ENCODE results near the gene PRMT1.

PRMT1 gene

DNA sequence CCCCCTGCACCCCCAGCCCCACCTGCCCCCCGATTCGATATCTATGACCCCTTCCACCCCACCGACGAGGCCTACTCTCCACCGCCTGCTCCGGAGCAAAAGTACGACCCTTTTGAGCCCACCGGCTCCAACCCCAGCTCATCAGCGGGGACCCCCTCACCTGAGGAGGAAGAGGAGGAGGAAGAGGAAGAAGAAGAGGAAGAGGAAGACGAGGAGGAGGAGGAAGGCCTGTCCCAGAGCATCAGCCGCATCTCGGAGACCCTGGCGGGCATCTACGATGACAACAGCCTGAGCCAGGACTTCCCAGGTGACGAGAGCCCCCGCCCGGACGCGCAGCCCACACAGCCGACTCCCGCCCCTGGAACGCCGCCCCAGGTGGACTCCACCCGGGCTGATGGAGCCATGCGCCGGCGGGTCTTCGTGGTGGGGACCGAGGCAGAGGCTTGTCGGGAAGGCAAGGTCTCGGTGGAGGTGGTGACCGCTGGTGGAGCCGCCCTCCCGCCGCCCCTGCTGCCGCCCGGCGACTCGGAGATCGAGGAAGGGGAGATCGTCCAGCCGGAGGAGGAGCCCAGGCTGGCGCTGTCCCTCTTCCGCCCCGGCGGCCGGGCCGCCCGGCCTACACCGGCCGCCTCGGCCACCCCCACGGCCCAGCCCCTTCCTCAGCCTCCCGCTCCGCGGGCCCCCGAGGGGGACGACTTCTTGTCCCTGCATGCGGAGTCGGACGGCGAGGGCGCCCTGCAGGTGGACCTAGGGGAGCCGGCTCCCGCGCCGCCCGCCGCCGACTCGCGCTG, 25.8 kb upstream of the PRMT1 start:
- FAIRE-seq, result no peak
- no peak for DNase-seq (ENCODE audit: insufficient read length, low spot score)

DNA sequence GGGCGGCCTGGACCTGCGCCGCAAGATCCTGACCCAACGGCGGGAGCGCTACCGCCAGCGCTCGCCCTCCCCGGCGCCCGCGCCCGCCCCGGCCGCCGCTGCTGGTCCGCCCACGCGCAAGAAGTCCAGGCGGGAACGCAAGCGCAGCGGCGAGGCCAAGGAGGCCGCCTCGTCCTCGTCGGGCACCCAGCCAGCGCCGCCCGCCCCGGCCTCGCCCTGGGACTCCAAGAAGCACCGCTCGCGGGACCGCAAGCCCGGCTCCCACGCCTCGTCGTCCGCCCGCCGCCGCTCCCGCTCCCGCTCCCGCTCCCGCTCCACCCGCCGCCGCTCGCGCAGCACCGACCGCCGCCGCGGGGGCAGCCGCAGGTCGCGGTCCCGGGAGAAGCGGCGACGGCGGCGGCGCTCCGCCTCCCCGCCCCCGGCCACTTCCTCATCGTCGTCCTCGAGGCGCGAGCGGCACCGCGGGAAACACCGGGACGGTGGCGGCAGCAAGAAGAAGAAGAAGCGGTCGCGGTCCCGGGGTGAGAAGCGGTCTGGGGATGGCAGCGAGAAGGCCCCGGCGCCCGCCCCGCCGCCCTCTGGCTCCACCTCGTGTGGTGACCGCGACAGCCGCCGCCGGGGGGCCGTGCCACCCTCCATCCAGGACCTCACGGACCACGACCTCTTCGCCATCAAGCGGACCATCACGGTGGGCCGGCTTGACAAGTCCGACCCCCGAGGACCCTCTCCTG, 25.1 kb upstream of the PRMT1 start:
- FAIRE-seq, result no peak
- no peak for DNase-seq (ENCODE audit: insufficient read length, low spot score)

DNA sequence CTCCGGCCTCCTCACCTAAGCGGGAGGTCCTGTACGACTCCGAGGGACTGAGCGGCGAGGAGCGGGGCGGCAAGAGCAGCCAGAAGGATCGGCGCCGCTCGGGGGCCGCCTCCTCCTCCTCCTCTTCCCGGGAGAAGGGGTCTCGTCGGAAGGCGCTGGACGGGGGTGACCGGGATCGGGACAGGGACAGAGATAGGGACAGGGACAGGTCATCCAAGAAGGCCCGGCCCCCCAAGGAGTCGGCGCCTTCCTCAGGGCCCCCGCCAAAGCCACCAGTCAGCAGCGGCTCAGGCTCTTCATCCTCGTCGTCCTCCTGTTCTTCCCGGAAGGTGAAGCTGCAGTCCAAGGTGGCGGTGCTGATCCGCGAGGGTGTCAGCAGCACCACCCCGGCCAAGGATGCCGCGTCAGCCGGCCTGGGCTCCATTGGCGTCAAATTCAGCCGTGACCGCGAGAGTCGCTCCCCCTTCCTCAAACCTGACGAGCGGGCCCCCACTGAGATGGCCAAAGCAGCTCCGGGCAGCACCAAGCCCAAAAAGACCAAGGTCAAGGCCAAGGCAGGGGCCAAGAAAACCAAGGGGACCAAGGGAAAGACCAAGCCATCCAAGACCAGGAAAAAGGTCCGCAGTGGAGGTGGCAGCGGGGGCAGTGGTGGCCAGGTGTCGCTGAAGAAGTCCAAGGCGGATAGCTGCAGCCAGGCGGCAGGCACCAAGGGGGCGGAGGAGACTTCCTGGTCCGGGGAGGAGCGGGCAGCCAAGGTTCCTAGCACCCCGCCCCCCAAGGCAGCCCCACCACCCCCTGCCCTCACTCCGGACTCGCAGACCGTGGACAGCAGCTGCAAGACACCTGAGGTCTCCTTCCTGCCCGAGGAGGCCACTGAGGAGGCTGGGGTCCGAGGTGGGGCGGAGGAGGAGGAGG, 24.3 kb upstream of the PRMT1 start:
- FAIRE-seq (no peak), DNase-seq (ENCODE audit: insufficient read length, low spot score) (no peak)

DNA sequence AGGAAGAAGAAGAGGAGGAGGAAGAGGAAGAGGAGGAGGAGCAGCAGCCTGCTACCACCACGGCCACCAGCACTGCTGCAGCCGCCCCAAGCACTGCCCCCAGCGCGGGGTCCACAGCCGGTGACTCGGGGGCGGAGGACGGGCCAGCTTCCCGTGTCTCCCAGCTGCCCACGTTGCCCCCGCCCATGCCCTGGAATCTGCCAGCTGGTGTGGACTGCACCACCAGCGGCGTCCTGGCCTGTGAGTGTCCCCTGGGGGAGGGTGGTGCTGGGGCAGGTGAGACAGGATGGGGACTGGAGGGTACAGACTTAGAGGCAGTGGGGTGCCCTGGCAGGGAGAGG, 23.6 kb upstream of the PRMT1 start:
- no peak for FAIRE-seq
- no peak for DNase-seq (ENCODE audit: insufficient read length, low spot score)

DNA sequence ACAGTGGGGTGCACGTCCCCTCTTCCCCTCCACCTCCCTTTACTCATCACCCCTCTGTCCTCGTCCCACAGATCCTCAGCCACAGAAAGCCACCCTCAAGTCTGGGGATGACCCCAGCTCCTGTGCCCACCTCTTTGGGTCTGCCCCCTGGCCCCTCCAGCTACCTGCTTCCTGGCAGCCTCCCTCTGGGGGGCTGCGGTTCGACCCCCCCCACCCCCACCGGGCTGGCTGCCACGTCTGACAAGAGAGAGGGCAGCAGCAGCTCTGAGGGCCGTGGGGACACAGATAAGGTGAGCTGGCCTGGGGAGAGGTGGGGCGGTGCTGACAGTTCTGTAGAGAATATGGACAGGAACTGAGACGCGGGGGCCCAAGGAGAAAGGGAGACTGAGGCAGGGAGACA, 22.5 kb upstream of the PRMT1 start:
- DNase-seq (ENCODE audit: insufficient read length, low spot score) (no peak), FAIRE-seq (no peak)

DNA sequence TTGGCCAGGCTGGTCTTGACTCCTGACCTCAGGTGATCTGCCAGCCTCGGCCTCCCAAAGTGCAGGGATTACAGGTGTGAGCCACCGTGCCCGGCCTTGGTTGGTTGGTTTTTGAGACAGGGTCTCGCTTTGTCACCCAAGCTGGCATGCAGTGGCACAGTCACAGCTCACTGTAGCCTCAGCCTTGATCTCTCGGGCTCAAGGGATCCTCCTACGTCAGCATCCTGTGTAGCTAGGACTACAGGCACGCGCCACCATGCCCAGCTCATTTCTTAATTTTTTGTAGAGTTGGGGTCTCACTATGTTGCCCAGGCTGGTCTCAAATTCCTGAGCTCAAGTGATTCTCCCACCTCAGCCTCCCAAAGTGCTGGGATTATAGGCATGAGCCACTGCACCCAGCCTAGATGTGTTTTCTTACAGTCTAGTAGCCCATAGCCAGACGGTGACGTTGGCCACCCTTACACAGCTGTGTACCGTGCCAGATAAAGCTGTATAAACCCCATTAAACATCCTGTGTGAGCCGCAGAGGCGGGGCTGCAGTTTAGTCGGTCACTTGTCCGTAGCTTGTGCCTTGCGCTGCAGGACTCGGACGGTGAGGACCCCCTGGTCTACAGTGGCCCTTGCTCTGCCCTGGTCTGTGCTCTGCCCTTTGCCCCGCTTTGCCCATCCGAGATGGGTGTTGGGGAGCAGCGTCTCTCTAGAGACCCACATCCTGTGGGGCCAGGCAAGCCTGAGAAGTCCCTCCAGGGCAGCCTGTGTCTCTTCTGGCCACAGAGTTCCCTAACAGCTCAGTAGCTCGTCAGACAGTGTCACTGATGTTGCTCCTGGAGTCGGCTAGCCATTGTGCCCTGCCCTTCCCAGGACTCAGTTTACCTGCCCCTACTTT, 21.3 kb upstream of the PRMT1 start:
- DNase-seq (ENCODE audit: insufficient read length, low spot score), result no peak
- no peak for FAIRE-seq

DNA sequence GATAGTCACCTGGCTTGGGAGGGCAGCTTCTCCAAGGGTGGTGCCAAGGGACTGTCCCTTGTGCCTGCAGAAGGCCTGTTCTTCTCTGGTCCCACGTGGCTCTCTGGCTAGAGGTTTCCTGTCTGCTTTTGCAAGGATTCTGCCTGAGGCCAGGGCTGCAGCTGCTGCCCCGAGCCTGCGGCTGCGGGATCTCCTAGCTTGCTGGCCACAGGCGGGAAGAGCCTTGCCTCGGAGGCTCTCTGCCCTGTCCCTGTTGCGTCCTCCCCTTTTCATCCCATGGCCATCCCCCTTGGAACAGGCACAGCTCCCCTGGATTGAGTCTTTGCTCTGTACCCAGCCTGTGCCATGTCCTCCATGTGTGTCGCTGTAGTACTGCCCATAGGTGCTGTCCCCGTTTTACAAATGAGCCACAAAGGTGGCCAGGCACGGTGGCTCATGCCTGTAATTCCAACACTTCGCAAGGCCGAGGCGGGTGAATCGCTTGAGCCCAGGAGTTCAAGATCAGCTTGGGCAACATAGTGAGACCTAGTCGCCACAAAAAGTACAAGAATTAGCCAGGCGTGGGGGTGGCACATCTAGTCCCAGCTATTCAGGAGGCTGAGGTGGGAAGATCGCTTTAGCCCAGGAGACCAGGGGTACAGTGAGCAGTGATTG, 20.5 kb upstream of the PRMT1 start:
- DNase-seq (ENCODE audit: insufficient read length, low spot score) (no peak), FAIRE-seq (no peak)

DNA sequence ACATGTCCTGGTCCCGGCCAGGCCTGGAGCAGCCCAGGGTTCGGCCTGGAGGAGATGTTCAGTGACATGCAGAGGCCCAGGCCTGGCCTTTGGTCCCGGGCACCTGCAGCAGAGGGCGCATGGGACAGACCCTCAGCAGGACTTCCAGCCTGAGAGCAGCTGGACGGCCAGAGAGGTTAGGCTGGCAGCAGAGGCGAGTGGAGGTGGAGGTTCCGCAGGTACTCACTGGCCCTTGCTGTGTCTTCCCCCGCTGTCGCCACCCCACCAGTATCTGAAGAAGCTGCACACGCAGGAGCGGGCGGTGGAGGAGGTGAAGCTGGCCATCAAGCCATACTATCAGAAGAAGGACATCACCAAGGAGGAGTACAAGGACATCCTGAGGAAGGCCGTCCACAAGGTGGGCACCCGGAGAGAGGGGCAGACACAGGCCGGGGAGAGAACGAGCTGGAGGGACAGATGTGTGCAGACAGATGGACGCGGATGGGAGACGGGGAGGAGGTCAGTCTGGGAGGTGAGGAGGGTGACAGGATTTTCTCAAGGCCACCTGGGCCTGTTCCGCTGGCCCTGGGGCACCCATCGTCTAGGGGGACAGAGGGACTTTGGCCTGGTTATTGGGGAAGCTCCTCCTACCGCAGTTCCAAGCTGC, 19.5 kb upstream of the PRMT1 start:
- FAIRE-seq (no peak), DNase-seq (ENCODE audit: insufficient read length, low spot score) (no peak)

DNA sequence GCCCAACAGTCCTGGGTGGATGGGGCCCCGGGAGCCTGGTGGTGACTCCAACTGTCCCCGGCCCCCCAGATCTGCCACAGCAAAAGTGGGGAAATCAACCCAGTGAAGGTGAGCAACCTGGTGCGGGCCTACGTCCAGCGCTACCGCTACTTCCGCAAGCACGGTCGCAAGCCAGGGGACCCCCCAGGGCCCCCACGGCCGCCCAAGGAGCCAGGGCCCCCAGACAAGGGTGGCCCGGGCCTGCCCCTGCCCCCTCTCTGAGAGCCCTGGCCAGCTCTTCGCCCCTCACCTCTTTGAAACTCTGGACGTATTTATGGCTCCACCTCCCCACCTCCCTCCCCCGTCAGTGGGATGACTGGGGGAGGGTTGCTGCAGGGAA, 18.9 kb upstream of the PRMT1 start:
- DNase-seq (ENCODE audit: insufficient read length, low spot score), result no peak

DNA sequence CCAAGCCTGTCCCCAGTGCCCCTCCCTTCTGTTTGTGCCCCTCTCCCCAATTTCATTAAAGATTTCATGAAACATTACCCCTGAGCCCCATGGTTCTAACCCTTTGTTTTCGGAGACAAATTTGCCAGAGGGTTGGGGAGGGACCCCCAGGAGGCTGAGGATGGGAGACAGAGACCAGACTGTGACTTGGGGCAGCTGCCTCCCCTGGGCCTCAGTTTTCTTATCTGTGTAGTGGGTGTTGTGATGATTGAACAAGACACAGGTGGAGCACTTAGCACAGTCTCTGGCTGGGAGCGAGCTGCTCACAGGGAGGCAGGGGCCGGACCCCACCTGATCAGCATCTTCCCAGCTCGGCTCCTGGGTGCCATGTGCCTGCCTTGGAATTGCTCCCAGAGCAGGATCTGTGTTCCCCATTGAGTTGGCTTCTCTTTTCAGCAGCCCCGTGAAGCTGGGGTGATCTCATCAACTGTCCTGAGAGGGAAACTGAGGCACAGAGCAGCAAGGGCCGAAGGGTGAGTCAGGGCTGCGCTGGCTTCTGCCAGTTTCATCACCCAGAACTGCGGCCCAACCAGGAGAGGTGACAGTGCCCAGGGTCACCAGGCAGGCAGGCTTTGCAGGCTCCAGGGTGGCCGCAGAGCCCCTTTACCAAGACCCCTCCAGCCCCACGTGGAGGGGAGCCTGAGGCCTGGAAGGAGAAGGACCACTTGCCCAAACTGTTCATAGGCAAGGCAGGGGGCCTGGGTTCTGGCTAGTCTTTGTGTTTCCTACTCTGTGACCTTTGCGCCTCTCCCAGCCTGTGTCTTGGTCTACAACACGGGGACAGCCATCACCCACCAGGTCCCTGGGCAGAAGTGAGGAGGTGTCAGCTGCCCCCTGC, 18.3 kb upstream of the PRMT1 start:
- DNase-seq (ENCODE audit: insufficient read length, low spot score) (no peak), FAIRE-seq (no peak)

More for the DNA sequence above, 18.9 kb upstream of the PRMT1 start:
- FAIRE-seq, result no peak

DNA sequence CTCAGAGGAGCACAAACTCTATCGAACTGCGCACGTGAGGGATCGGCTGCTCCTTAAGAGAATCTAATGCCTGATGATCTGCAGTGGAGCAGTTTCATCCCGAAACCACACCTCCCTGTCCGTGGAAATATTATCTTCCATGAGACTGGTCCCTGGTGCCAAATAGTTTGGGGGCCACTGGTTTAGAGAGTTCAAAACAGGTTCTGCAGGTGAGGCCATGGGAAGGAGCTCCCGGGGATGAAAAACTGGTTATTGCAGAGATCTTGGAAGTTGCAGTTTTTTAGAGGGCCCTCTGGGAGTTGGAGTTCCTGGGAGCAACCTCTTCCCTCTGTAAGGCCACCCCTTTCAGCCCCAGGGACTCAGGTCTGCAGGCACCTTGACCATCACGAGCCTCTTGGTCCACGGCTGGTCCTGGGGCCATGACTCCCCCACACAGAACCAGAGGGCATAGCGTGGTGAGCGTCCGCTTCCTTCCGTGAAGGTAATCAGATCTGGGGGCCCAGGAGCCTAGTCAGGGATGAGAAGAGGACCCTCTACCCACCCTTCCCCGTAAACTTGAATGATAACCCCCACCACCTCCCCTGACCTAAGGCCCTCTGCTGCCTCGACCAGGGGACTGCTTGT, 16.6 kb upstream of the PRMT1 start:
- FAIRE-seq (no peak), DNase-seq (ENCODE audit: insufficient read length, low spot score) (no peak)

DNA sequence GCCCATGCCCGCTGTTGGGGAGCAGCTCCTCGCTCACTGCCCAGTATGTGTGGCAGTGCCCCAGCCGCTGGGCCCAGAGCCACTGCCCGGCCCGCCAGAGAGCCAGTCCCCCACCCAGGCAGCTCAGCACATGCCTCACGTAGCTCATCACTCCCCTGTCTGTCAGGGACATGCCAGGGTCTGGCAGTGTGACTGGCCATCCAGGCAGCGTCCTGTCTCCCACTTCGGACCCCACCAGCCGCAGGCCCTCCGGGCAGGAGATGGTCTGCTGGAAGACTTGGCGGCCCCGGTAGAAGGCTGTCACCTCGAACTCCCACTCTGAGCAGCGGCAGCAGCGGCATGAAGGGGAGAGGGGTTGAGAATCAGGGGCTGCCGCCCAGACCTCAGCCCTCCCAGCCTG, 15.1 kb upstream of the PRMT1 start:
- DNase-seq (ENCODE audit: insufficient read length, low spot score) (no peak), FAIRE-seq (no peak)

DNA sequence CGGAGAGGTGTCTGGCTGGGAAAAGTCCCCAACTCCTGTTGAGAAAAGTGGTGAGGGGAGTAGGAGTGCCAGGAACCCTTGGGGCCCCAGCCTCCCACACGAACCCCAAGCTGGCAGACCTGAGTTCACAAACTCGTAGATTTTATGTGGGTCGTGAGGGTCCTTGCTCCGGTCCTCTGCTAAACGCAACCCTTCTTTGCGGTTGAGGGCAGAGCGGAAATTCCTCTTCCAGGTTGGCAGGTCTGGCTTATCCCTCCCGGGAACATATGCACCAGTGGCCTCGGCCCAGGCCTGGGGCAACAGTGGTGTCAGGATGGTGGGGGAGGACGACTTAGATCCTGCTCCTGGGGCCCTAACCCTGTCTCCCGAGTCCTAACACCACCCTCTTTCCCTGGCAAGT, 13.8 kb upstream of the PRMT1 start:
- DNase-seq (ENCODE audit: insufficient read length, low spot score), result no peak
- no peak for FAIRE-seq

DNA sequence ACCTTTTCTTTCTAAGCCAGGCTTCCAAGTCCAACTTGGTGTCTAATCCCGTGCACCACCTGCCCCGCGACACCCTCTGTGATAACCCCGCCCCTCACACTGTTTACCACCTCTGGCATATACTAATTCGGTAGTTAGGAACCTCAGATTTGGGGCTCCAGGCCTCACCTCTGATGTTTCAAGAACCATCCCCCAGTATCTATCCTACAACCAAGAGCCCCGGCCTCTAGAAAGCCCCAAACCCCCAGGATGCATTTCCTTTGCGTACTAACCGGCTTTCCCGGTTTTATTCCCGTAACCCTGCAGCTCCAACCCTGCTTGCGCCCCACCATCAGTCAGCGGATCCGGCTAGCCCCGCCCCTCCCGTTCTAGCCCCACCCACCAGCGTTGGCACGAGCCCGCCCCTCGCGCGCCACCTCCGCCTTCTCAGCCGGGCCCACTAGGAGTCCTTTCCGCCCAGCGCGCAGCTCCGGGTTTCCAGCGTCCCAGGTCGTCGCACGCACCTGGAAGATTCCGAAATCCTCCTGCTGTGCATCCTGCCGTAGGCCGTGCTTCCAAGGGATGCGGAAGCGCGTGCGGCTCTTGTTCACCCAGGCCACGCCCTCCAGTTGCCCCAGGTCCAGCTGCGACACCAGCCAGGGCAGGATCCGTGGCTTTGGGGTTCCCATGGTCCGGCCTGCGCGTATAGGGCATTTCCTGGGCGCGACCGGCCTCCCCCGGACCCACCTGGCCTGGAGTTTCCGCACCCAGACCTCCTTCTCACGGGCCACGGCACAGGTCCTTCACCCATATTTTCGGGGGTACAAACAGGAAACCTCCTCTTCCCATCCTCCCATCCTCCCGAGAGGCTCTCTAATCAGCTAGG, 12.7 kb upstream of the PRMT1 start:
- DNase-seq (ENCODE audit: insufficient read length, low spot score) (peak; percentile 78), FAIRE-seq (peak; percentile 90)

DNA sequence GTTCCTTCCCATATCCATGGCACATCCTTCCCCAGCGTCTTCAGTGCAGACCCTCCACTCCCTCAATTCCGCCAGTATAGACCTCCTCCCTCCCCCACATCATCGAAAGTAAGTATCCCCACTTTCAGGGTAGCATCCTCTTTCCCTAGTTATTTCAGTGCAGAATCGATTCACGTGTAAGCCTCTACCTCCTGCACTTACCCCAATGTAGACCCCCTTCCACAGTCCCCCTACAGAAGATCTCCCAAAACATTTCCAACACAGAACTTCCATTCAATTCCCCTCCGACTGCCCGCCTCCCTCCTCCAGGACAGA, 12.1 kb upstream of the PRMT1 start:
- DNase-seq (ENCODE audit: insufficient read length, low spot score), result no peak
- no peak for FAIRE-seq

DNA sequence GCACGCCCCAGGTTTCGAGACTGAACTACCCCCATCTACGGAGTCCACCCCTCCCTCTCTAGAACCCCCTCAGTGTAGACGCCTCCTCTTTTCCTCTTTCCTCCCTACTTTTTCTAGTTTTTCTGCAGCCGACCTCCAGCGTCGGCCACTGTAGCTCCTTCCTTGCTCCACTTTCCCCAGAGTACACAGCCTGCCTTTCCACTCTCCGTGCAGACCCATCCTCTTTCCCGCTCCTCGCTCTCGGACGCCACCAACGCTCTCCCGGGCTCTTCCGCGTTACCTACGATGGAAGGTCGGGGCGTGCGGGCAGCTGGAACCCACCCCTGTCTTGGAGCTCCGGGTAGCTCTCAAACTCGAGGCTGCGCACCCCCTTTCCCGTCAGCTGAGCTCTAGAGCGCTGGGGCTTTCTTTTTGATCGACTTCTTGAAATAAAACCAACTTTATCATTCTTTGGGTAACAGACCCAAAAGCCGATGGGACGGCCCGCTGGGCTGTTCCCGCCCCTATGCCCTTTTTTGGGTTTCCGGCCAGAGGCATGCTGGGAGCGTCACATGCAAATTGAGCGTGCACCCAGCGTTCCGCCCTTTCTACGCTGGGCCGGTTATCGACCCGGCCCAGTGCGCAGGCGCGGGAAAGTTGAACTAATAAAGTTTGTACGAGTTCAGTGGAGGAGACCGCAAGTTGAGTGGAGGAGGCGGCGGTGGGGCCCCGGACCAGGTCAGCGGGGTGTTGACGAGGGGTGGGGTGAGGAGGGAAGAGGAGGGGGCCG, 11.5 kb upstream of the PRMT1 start, which contains the start of the genes BCL2L12 and IRF3:
Gene BCL2L12, plus strand, starts transcription at position 583 of the 769 bp plus-strand sequence. CDS start 760 bp downstream, outside the sequence.
Gene IRF3, minus strand, starts transcription at position 507 of the 769 bp plus-strand sequence. CDS start 1,019 bp downstream, outside the sequence.
- FAIRE-seq, result peak; percentile 97
- peak; percentile 96 for DNase-seq (ENCODE audit: insufficient read length, low spot score)

All from GM19239 (cell line).